Measurements from ENCODE around the gene KCNK4. TPM values are rescaled to one million over a fixed set of nuclear protein-coding genes. Genes with fewer than 3 reads are reported as not detected.

The KCNK4 gene
- total and polyA plus RNA-seq, 2 experiments from 2014 or later = 0.13 TPM; not detected in 1

GRCh38 chr11:64287676-64288352 lies 3.3 kb upstream of the KCNK4 start:
- DNase-seq = no peak
- TF ChIP-seq EZH2 (IDR thresholded peaks at IDR 0.05; ENCODE audit: insufficient read depth, poor library complexity, severe bottlenecking) (no peak), EZH2phosphoT487 (IDR thresholded peaks at IDR 0.05; ENCODE audit: insufficient read depth, low read depth) (no peak)
- H2AFZ ChIP-seq = no peak overlapping the region
- H3K4me1 ChIP-seq (ENCODE audit: insufficient read depth) = no peaks in the 10 kb centered on the region
- H3K4me3 ChIP-seq = no peak overlapping the region
- no peaks in the 10 kb centered on the region for H3F3A ChIP-seq (ENCODE audit: insufficient read depth)
- H3K27ac ChIP-seq = no peak overlapping the region
- WGBS, 2 experiments (ENCODE audit: low coverage in 1 of 2, low lambda C conversion rate in 2 of 2, missing lambda C conversion rate in 2 of 2) = 97% methylated on average over 31 to 33 of the region's 33 CpGs
- H3K9me2 ChIP-seq (ENCODE audit: insufficient read depth) = no peaks in the 10 kb centered on the region
- H4K20me1 ChIP-seq (ENCODE audit: insufficient read depth) = no peaks in the 10 kb centered on the region
- in situ Hi-C loops (cut with MboI) = no loop called here
- H3K4me2 ChIP-seq (ENCODE audit: unreplicated experiment) = no peak overlapping the region
- H3K79me2 ChIP-seq (ENCODE audit: insufficient read depth) = peaks cover 22% of the 10 kb centered on the region
- peaks cover 11% of the 10 kb centered on the region for H3K27me3 ChIP-seq (replicated peaks; ENCODE audit: insufficient read depth)
- no peak overlapping the region for H3K9ac ChIP-seq
- H3K9me3 ChIP-seq (ENCODE audit: low read depth) = no peaks in the 10 kb centered on the region
- H3K36me3 ChIP-seq (ENCODE audit: low read depth) = no peaks in the 10 kb centered on the region

- H3K27me3 ChIP-seq (replicated peaks; ENCODE audit: insufficient read depth) = peaks cover 16% of the 10 kb centered on the region
- no peaks in the 10 kb centered on the region for H3K4me1 ChIP-seq (ENCODE audit: insufficient read depth)
- H2AFZ ChIP-seq = no peak overlapping the region
- H3K9me3 ChIP-seq (ENCODE audit: low read depth) = no peaks in the 10 kb centered on the region
- H3K9ac ChIP-seq = no peak overlapping the region
- H3K27ac ChIP-seq = no peak overlapping the region
- no peaks in the 10 kb centered on the region for H4K20me1 ChIP-seq (ENCODE audit: insufficient read depth)
- DNase-seq = no peak
- TF ChIP-seq EZH2 (IDR thresholded peaks at IDR 0.05; ENCODE audit: insufficient read depth, poor library complexity, severe bottlenecking) = no peak
- TF ChIP-seq EZH2phosphoT487 (IDR thresholded peaks at IDR 0.05; ENCODE audit: insufficient read depth, low read depth) = no peak
- H3K36me3 ChIP-seq (ENCODE audit: low read depth) = no peaks in the 10 kb centered on the region
- in situ Hi-C loops (cut with MboI) = no loop called here
- peaks cover 16% of the 10 kb centered on the region for H3K79me2 ChIP-seq (ENCODE audit: insufficient read depth)
- no peak overlapping the region for H3K4me2 ChIP-seq (ENCODE audit: unreplicated experiment)
- H3F3A ChIP-seq (ENCODE audit: insufficient read depth) = no peaks in the 10 kb centered on the region
- 75 to 82% methylated on average over 9 of the region's 9 CpGs for WGBS, 2 experiments (ENCODE audit: low coverage in 1 of 2, low lambda C conversion rate in 2 of 2, missing lambda C conversion rate in 2 of 2)
- no peak overlapping the region for H3K4me3 ChIP-seq
- no peaks in the 10 kb centered on the region for H3K9me2 ChIP-seq (ENCODE audit: insufficient read depth)
Measured at GRCh38 chr11:64288353-64288750, 2.8 kb upstream of the KCNK4 start.

GRCh38 chr11:64289002-64289564 lies 2.0 kb upstream of the KCNK4 start:
- Histone ChIP-seq H3K4me3 (no peak overlapping the region), H3K27ac (no peak overlapping the region), H3K9ac (no peak overlapping the region), H3K36me3 (ENCODE audit: low read depth) (no peaks in the 10 kb centered on the region), H3K9me3 (ENCODE audit: low read depth) (no peaks in the 10 kb centered on the region), H3K27me3 (replicated peaks; ENCODE audit: insufficient read depth) (peaks cover 17% of the 10 kb centered on the region), H3K4me1 (ENCODE audit: insufficient read depth) (no peaks in the 10 kb centered on the region), H2AFZ (no peak overlapping the region), H3F3A (ENCODE audit: insufficient read depth) (no peaks in the 10 kb centered on the region), H3K4me2 (ENCODE audit: unreplicated experiment) (no peak overlapping the region), H4K20me1 (ENCODE audit: insufficient read depth) (no peaks in the 10 kb centered on the region), H3K79me2 (ENCODE audit: insufficient read depth) (peaks cover 9% of the 10 kb centered on the region), H3K9me2 (ENCODE audit: insufficient read depth) (no peaks in the 10 kb centered on the region)
- 81 to 82% methylated on average over 10 to 13 of the region's 13 CpGs for WGBS, 2 experiments (ENCODE audit: low coverage in 1 of 2, low lambda C conversion rate in 2 of 2, missing lambda C conversion rate in 2 of 2)
- no peak for DNase-seq
- TF ChIP-seq EZH2phosphoT487 (IDR thresholded peaks at IDR 0.05; ENCODE audit: insufficient read depth, low read depth) (no peak), EZH2 (IDR thresholded peaks at IDR 0.05; ENCODE audit: insufficient read depth, poor library complexity, severe bottlenecking) (no peak)
- in situ Hi-C loops (cut with MboI) = no loop called here

- peaks cover 20% of the 10 kb centered on the region for H3K27me3 ChIP-seq (replicated peaks; ENCODE audit: insufficient read depth)
- 56 to 59% methylated on average over 10 of the region's 10 CpGs for WGBS, 2 experiments (ENCODE audit: low coverage in 1 of 2, low lambda C conversion rate in 2 of 2, missing lambda C conversion rate in 2 of 2)
Measured at GRCh38 chr11:64290352-64291261, 495 bp upstream of the KCNK4 start.

More at GRCh38 chr11:64290352-64291261, 495 bp upstream of the KCNK4 start:
- Histone ChIP-seq H3K9ac (no peak overlapping the region), H2AFZ (no peak overlapping the region), H3K27ac (no peak overlapping the region), H3K4me3 (no peak overlapping the region), H3K9me2 (ENCODE audit: insufficient read depth) (no peaks in the 10 kb centered on the region), H3F3A (ENCODE audit: insufficient read depth) (no peaks in the 10 kb centered on the region), H3K4me2 (ENCODE audit: unreplicated experiment) (no peak overlapping the region), H3K4me1 (ENCODE audit: insufficient read depth) (0 out of 2 replicates have a peak, but pooled peaks cover 2% of the 10 kb centered on the region), H4K20me1 (ENCODE audit: insufficient read depth) (no peaks in the 10 kb centered on the region), H3K36me3 (ENCODE audit: low read depth) (no peaks in the 10 kb centered on the region), H3K79me2 (ENCODE audit: insufficient read depth) (0 out of 2 replicates have a peak, but pooled peaks cover 6% of the 10 kb centered on the region), H3K9me3 (ENCODE audit: low read depth) (no peaks in the 10 kb centered on the region)
- in situ Hi-C loops (cut with MboI) = no loop called here
- DNase-seq = no peak
- TF ChIP-seq EZH2phosphoT487 (IDR thresholded peaks at IDR 0.05; ENCODE audit: insufficient read depth, low read depth) = no peak
- TF ChIP-seq EZH2 (IDR thresholded peaks at IDR 0.05; ENCODE audit: insufficient read depth, poor library complexity, severe bottlenecking) = peak; percentile 34
